Psoas muscle (tissue), 8 donors: Measurements from ENCODE around the gene GATD1. TPM values are rescaled to one million over a fixed set of nuclear protein-coding genes. Genes with fewer than 3 reads are reported as not detected.
A peak's percentile ranks its signal among the peaks of the same experiment; 100 is the strongest.

Source experiments
- ATAC-seq, 4 donors: fragments of 200-7000 bp; cut with Tn5 transposase; one replicate each; pipeline ENCODE4 v1.9.1; 2020; ENCODE audit warnings: moderate library complexity in 3 of 4, mild to moderate bottlenecking in 2 of 4
- DNase-seq, 2 donors: peaks; one replicate each; pipeline ENCODE4 v3.0.0-alpha.2; 2020
- H3K27ac ChIP-seq: fragments of 200-600 bp; one replicate; pipeline ENCODE4 v1.8.0; 2022
- H3K27me3 ChIP-seq, 3 donors: fragments of 200-600 bp in 1 of 3; one replicate each; pipeline versions ENCODE4 v1.6.1 to v1.8.0; 2013 to 2022; ENCODE audit warnings: low read length in 2 of 3, mild to moderate bottlenecking in 2 of 3, moderate library complexity in 1 of 3; ENCODE audit not compliant: insufficient read depth in 3 of 3
- H3K36me3 ChIP-seq, 2 donors: fragments of 200-600 bp in 1 of 2; one replicate each; pipeline versions ENCODE4 v1.6.1 to v1.8.0; 2013 to 2022; ENCODE audit warnings: low read depth in 1 of 2, mild to moderate bottlenecking in 1 of 2, moderate library complexity in 1 of 2; ENCODE audit not compliant: insufficient read depth in 1 of 2
- H3K4me1 ChIP-seq: fragments of 200-600 bp; one replicate; pipeline ENCODE4 v1.8.0; 2022
- H3K4me3 ChIP-seq: fragments of 200-600 bp; one replicate; pipeline ENCODE4 v1.8.0; 2022; ENCODE audit warnings: mild to moderate bottlenecking
- H3K9me3 ChIP-seq: fragments of 200-600 bp; one replicate; pipeline ENCODE4 v1.8.0; 2022
- CTCF ChIP-seq: fragments of 200-600 bp; IDR thresholded peaks from one replicate; pipeline ENCODE4 v1.8.0; 2022; ENCODE audit warnings: antibody characterized with exemption
- WGBS, 3 donors: extraction: QIAGEN DNeasy Blood & Tissue Kit; methylation state at CpG; one replicate each; pipeline versions ENCODE4 v1.1.6 to v1.1.7; 2013; 5-methylcytosine and 5-hydroxymethylcytosine counted together
- intact Hi-C, 2 donors: fragments of 100-400 bp; cut with DNase I; formaldehyde crosslinking; loops; one replicate each; pipeline versions ENCODE4 v1.11.0 to v1.14.2; 2022
- polyA plus RNA-seq, 3 donors: library from polyadenylated mRNA; stranded (reverse); fragments of 200-250 nt; gene quantifications; one replicate each; pipeline ENCODE4 v1.2.3, GENCODE V29; 2013
- total RNA-seq, 4 donors: library from RNA; stranded (reverse); fragmentation: NEBNext Ultra II Directional in 2 of 4; extraction: Animal tissue kit (Norgen Biotek cat#: 25700) in 2 of 4; gene quantifications; one replicate each; pipeline versions ENCODE4 v1.2.1 to v1.2.4, GENCODE V29; 2021 to 2023
- donor health status: healthy with polysubstance abuse.
- donor health status: DM: no; HTN: no; CAD: no; lungs with moderate emphysema.
- donor health status: Bipolar disorder and iron deficiency.
- donor health status: healthy.
- donor health status: DM: yes; HTN: yes; CAD: no.
- donor health status: DM: no; HTN: no; CAD: no.
- donor health status: DM: no; HTN: no; CAD: no.
- donor health status: DM: yes; HTN: yes; CAD: no.

Gene GATD1
- total and polyA plus RNA-seq, 7 donors: 11.0 to 32.6 (median 20.9) TPM

GRCh38 chr11:724778-725386 is 52.4 kb downstream of the GATD1 start:
- ATAC-seq (no peak), DNase-seq (no peak)
- H3K36me3 ChIP-seq: no peaks in the 10 kb centered on the region
- intact Hi-C loops: loop anchor here (2.0 to 5.0 kb wide), 2 partner anchors 63 to 170 kb away; no protein-coding TSS in a partner anchor
- H3K27ac ChIP-seq: no peak overlapping the region
- 53 to 59% (median 58%) methylated on average over 16 to 18 of the region's 18 CpGs for WGBS, 3 donors
- TF ChIP-seq CTCF: no peak
- H3K27me3 ChIP-seq: peaks cover 0 to 69% (median 33%) of the 10 kb centered on the region in 3 donors
- no peak overlapping the region for H3K4me3 ChIP-seq
- H3K9me3 ChIP-seq: no peaks in the 10 kb centered on the region
- peaks cover 16% of the 10 kb centered on the region for H3K4me1 ChIP-seq

- no peaks in the 10 kb centered on the region for H3K9me3 ChIP-seq
- 63 to 74% (median 64%) methylated on average over 15 to 19 of the region's 19 CpGs for WGBS, 3 donors
- H3K27me3 ChIP-seq: peaks cover 0 to 76% (median 39%) of the 10 kb centered on the region in 3 donors
- peaks cover 16% of the 10 kb centered on the region for H3K4me1 ChIP-seq
- TF ChIP-seq CTCF: no peak
- DNase-seq (no peak), ATAC-seq (no peak)
- intact Hi-C loops: loop anchor here (2.0 to 5.0 kb wide), 2 partner anchors 62 to 169 kb away; no protein-coding TSS in a partner anchor
- H3K4me3 ChIP-seq: no peak overlapping the region
- H3K36me3 ChIP-seq: no peaks in the 10 kb centered on the region
- H3K27ac ChIP-seq: no peak overlapping the region
Observed at GRCh38 chr11:724049-724777, 53.1 kb downstream of the GATD1 start.

GRCh38 chr11:723120-723883 is 54.0 kb downstream of the GATD1 start:
- TF ChIP-seq CTCF: peak; percentile 56
- H3K4me1 ChIP-seq: peaks cover 14% of the 10 kb centered on the region
- DNase-seq (peak in 1 of 2 donors; percentile 31), ATAC-seq (peak in 2 of 4 donors; percentile 25 to 29)
- intact Hi-C loops: loop anchor here (2.0 to 5.0 kb wide), 3 partner anchors 61 to 169 kb away; no protein-coding TSS in a partner anchor
- 43 to 56% (median 51%) methylated on average over 8 of the region's 8 CpGs for WGBS, 3 donors
- peaks cover 0 to 80% (median 39%) of the 10 kb centered on the region in 3 donors for H3K27me3 ChIP-seq
- H3K9me3 ChIP-seq: no peaks in the 10 kb centered on the region
- no peaks in the 10 kb centered on the region for H3K36me3 ChIP-seq
- H3K27ac ChIP-seq: no peak overlapping the region
- no peak overlapping the region for H3K4me3 ChIP-seq

GRCh38 chr11:722346-722811 is 54.9 kb downstream of the GATD1 start:
- no peaks in the 10 kb centered on the region for H3K36me3 ChIP-seq
- peaks cover 0 to 80% (median 39%) of the 10 kb centered on the region in 3 donors for H3K27me3 ChIP-seq
- peaks cover 5% of the 10 kb centered on the region for H3K4me1 ChIP-seq
- DNase-seq (no peak), ATAC-seq (no peak)
- no peaks in the 10 kb centered on the region for H3K9me3 ChIP-seq
- no peak overlapping the region for H3K27ac ChIP-seq
- WGBS, 3 donors: 49 to 68% (median 53%) methylated on average over 13 to 20 of the region's 20 CpGs
- intact Hi-C loops: loop anchor here (1.0 to 5.0 kb wide), 4 partner anchors 46 to 168 kb away; no protein-coding TSS in a partner anchor
- no peak for TF ChIP-seq CTCF
- H3K4me3 ChIP-seq: no peak overlapping the region
